Measurements from ENCODE around the gene MAP7D1.

The MAP7D1 gene

DNA sequence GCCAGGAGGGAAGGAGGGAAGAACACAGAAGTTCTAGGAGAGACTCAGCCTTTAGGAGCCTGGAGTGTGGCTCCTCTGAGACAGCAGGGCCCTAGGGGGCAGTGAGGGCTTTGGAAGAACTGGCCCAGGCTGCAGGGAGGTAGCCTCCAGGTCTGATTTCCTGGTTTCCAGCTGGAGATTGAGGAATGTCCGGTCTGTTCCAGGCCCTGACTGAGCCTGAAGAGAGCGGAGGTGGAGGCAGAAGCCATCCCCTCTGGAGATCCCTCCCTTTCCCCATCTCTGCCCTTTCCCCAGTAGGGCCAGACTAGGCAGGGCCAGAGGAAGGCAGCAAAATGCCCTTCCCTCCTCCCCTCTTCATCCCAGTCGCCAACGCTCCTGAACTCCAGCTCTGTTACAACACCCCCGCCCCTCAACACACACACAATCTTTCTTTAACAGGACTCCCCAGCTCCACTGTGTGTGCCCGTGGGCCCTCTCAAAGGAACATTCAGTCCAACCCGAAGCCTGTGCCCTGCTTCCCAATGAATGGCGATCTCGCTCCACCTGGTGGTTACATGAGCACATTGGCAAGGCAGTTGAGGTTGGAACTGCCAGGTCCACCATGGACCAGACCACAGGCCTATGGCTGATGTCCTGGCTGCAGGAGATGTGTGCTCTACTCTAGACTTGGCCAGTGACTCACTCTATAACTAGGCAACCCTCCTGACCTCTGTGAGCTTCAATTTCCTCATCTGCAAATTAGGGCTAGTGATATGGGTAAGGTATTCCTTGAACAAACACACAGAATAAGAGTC is 32.0 kb downstream of the MAP7D1 start:
- TF ChIP-seq, protein P1, sequence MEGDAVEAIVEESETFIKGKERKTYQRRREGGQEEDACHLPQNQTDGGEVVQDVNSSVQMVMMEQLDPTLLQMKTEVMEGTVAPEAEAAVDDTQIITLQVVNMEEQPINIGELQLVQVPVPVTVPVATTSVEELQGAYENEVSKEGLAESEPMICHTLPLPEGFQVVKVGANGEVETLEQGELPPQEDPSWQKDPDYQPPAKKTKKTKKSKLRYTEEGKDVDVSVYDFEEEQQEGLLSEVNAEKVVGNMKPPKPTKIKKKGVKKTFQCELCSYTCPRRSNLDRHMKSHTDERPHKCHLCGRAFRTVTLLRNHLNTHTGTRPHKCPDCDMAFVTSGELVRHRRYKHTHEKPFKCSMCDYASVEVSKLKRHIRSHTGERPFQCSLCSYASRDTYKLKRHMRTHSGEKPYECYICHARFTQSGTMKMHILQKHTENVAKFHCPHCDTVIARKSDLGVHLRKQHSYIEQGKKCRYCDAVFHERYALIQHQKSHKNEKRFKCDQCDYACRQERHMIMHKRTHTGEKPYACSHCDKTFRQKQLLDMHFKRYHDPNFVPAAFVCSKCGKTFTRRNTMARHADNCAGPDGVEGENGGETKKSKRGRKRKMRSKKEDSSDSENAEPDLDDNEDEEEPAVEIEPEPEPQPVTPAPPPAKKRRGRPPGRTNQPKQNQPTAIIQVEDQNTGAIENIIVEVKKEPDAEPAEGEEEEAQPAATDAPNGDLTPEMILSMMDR (IDR thresholded peaks at IDR 0.05): peak; percentile 82

DNA sequence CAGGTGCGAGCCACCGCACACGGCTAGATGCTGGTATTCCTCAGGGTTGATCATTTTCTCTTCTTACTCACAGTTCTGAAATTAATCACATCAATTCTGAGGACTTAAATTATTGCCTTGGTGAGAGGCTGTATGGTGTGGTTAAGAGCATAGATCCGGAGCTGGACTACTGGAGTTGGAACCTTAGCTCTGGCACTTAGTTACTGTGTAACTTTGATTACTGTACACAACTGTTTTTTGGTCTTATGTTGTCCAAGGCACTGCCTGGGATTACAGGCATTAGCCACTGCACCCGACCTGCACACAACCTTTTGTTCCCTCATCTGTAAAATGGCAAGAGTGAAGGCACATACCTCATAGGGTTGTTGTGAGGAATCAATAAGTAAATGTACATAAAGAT is 42.7 kb downstream of the MAP7D1 start:
- TF ChIP-seq, protein P1 (IDR thresholded peaks at IDR 0.05): no peak

DNA sequence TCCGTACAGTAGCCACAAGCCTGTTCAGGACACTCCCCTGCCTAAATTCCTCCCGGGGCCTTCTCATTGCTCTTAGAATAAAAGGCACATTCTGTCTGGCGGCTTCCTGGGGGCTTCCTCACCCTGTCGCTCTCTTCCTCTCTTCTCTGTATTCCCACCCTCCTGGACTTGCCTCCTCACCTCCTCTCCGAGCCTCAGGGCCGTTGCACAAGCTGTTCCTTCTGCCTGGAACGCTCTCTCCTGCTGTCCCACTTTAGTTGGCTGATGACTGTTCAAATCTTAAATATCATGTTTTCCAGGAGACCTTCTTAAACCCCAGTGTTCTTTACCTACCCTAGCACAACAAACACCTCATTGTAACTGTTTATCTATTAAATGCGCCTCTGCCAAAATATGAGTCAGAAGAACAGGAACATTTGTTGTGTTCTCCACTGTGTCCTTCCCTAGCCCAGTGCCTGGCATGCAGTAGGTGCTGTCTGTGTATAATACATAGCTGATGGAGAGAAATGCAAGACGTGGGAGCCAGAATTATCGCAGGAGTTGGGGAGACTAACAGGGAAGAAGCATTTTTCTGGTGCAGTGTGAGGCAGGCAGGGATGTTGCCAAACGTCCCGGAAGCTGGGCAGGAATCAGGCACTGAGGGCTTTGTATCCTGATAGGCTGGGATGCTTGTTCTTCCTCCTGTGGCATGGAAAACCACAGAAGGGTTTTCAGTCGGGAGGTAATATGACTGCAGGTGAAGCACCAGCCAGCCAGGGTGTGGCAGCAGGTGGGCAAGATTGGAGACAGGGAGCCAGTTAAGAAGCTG is 44.2 kb downstream of the MAP7D1 start:
- TF ChIP-seq, protein P1 (IDR thresholded peaks at IDR 0.05): no peak; the same call in 1 of the 2 replicates

DNA sequence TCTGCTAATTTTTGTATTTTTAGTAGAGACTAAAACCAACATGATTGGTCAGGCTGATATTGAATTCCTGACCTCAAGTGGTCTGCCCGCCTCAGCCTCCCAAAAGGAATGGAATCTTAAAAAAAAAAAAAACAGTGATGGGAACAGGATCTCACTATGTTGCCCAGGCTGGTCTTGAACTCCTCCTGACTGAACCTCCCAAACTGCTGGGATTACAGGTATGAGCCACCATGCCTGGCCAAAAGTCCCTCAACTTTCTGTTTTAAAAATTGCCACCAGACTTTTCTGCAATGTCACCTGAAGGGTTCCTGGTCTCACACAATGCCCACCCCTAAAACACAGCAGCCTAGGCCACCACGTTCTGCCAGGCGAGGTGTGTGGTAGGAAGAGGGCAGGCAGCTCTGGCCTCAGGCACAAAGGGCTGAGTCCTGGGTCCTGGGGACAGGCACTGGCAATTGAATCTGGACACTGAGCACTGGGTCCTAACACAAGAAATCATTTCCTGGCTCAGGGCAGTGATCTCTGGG is 47.1 kb downstream of the MAP7D1 start:
- TF ChIP-seq, protein P1 (IDR thresholded peaks at IDR 0.05): no peak

DNA sequence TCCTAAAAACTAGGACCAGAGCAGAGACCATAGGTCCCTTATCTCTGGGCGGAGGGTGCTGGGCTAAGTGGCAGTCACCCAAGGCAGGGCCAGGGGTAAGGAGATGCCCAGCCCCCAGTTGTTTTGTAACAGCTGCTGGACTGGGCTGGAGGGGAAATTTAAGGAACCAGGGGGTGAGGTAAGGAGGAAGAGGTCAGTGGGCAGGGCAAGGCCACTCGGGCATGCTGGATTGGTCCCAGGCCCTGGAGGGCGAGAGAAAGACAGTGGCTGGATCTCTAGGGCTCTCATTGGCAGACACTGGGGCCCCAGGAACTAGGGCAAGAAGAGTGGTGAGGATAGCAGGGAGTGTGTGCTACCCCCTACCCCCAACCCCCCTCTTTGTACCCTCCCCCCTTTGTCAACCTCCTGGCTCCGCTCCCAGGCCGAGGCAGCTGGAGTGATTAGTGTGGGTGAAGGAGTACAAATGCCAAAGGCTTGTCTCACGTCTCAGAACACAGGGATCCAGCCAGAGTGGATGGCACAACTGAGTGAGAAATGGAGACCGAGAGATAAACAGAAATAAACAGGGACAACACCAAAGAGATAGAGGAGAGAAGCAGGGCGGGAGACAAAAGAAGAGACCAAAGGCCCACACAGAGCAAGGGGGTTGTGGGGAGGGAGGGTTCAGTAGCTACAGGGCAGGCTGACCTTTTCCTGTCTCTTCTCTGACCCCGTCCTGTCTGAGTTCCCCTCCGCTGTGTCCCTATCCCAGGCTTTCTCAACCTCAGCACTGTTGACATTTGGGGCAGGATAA is 47.8 kb downstream of the MAP7D1 start:
- TF ChIP-seq, protein P1 (IDR thresholded peaks at IDR 0.05): no peak

DNA sequence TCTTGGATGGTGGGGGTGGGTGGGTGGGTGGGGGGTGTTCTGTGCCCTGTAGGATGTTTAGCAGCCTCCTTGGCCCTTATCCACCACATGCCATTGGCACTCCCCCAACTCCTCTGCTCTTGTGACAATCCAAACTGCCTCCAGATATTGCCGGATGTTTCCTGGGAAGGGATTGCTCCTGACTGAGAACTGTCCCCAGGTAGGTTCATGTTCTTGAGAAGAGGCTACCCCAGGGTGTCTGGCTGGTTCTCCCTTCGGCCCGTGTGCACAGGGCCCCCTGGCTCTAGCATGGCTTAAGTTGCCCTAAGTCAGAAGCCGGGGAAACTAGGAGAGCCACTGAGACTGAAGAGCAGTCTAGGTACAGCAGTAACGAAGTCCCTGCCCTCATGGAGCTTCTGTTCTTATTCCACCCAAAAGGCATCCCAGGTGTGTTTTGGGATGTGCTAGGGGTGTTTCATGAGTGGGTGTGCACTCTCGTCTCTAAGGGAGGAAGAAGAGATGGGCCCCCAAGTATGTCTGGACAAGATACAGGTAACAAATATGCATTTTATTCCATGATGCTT is 48.5 kb downstream of the MAP7D1 start:
- TF ChIP-seq, protein P1 (IDR thresholded peaks at IDR 0.05): no peak
